B cell (primary cell): ENCODE results near the gene MED25. TPM values are rescaled to one million over a fixed set of nuclear protein-coding genes. Genes with fewer than 3 reads are reported as not detected.

ENCODE experiments used
- ATAC-seq: fragments of 200-7000 bp; cut with Tn5 transposase; one replicate; pipeline ENCODE4 v1.10.0; 2021; ENCODE audit warnings: low read depth, mild to moderate bottlenecking, moderate number of reproducible peaks, moderate library complexity
- CTCF ChIA-PET: fragments of 350-600 bp; sonication (Branson Sonifier 250); formaldehyde crosslinking; loops from one replicate; lab custom pipeline; 2021; ENCODE audit warnings: antibody characterized with exemption, inconsistent platforms; lab: Charles Lee
- POLR2A ChIA-PET: fragments of 350-600 bp; sonication (Branson Sonifier 250); formaldehyde crosslinking; loops from one replicate; lab custom pipeline; 2021; ENCODE audit warnings: antibody characterized with exemption; lab: Charles Lee
- DNase-seq: peaks from one replicate; pipeline ENCODE4 v3.0.0; 2013
- H2AFZ ChIP-seq: 2 replicates; pipeline ENCODE4 v1.6.1; 2012; ENCODE audit warnings: mild to moderate bottlenecking, low read depth, low read length; ENCODE audit not compliant: insufficient read depth, poor library complexity, severe bottlenecking
- H3K27ac ChIP-seq, 2 donors: 1 replicate in 1 of 2; 2 replicates in 1 of 2; pipeline ENCODE4 v1.5.1; 2012 to 2013; ENCODE audit warnings: low read length in 2 of 2, mild to moderate bottlenecking in 2 of 2, moderate library complexity in 1 of 2
- H3K27me3 ChIP-seq, 4 experiments: fragments of 200-600 bp in 1 of 4; sonication (generic) in 1 of 4; replicated peaks in 1 of 4; 1 replicate in 2 of 4; 2 replicates in 2 of 4; pipeline versions ENCODE4 v1.6.1 to v1.7.0; 2013 to 2016; ENCODE audit warnings: low read length in 3 of 4, mild to moderate bottlenecking in 2 of 4, mixed read lengths in 1 of 4, moderate library complexity in 1 of 4; ENCODE audit not compliant: insufficient read depth in 4 of 4, control insufficient read depth in 3 of 4; ENCODE audit errors: control extremely low read depth in 1 of 4
- H3K36me3 ChIP-seq, 2 experiments: replicated peaks in 1 of 2; 1 replicate in 1 of 2; 2 replicates in 1 of 2; pipeline versions ENCODE4 v1.6.1 to v1.7.1; 2013; ENCODE audit warnings: low read length in 1 of 2; ENCODE audit not compliant: insufficient read depth in 2 of 2, control insufficient read depth in 1 of 2; ENCODE audit errors: control extremely low read depth in 1 of 2, extremely low read depth in 1 of 2
- H3K4me1 ChIP-seq, 2 donors: fragments of 200-600 bp in 1 of 2; sonication (generic) in 1 of 2; 1 replicate in 1 of 2; 2 replicates in 1 of 2; pipeline versions ENCODE4 v1.5.1 to v1.6.1; 2013 to 2017; ENCODE audit warnings: low read length in 2 of 2; ENCODE audit not compliant: control insufficient read depth in 2 of 2, insufficient read depth in 2 of 2
- H3K4me2 ChIP-seq: replicated peaks from 2 replicates; pipeline ENCODE3; 2012; ENCODE audit warnings: mild to moderate bottlenecking, low read depth, low read length; ENCODE audit not compliant: poor library complexity, severe bottlenecking
- H3K4me3 ChIP-seq, 5 experiments: fragments of 200-600 bp in 1 of 5; sonication (generic) in 1 of 5; 1 replicate in 3 of 5; 2 replicates in 2 of 5; pipeline versions ENCODE4 v1.5.1 to v1.7.0; 2011 to 2016; ENCODE audit warnings: low read length in 4 of 5, mild to moderate bottlenecking in 4 of 5, low read depth in 2 of 5, control low read depth in 1 of 5, moderate library complexity in 1 of 5; ENCODE audit not compliant: insufficient read depth in 1 of 5; ENCODE audit errors: control extremely low read depth in 1 of 5, extremely low read depth in 1 of 5
- H3K79me2 ChIP-seq: fragments of 200-600 bp; sonication (generic); one replicate; pipeline ENCODE4 v1.6.0; 2016; ENCODE audit warnings: low read length; ENCODE audit not compliant: control insufficient read depth, insufficient read depth
- H3K9ac ChIP-seq: fragments of 200-600 bp; sonication (generic); 2 replicates; pipeline ENCODE4 v1.6.1; 2017; ENCODE audit warnings: mild to moderate bottlenecking, low read length, moderate library complexity
- H3K9me3 ChIP-seq, 3 donors: one replicate each; pipeline versions ENCODE4 v1.6.1 to v1.7.1; 2013; ENCODE audit warnings: low read length in 2 of 3; ENCODE audit not compliant: control insufficient read depth in 2 of 3, insufficient read depth in 1 of 3; ENCODE audit errors: control extremely low read depth in 1 of 3
- H4K20me1 ChIP-seq: 2 replicates; pipeline ENCODE4 v1.6.0; 2012; ENCODE audit warnings: mild to moderate bottlenecking, low read length; ENCODE audit not compliant: insufficient read depth, control insufficient read depth, poor library complexity, severe bottlenecking
- H3K27ac Mint-ChIP-seq: one replicate; pipeline ENCODE4 v1.8.0; 2021; ENCODE audit warnings: mixed read lengths
- H3K27me3 Mint-ChIP-seq: one replicate; pipeline ENCODE4 v1.8.0; 2021; ENCODE audit warnings: mixed read lengths
- H3K4me1 Mint-ChIP-seq: one replicate; pipeline ENCODE4 v1.8.0; 2021; ENCODE audit warnings: mixed read lengths
- H3K4me3 Mint-ChIP-seq: one replicate; pipeline ENCODE4 v1.8.0; 2021; ENCODE audit warnings: mixed read lengths
- H3K9me3 Mint-ChIP-seq: one replicate; pipeline ENCODE4 v1.8.0; 2022; ENCODE audit warnings: mixed read lengths; ENCODE audit not compliant: insufficient read depth
- EZH2 ChIP-seq: IDR thresholded peaks from 2 replicates; pipeline ENCODE4 v1.6.1; 2012; ENCODE audit warnings: borderline replicate concordance, low read depth, mild to moderate bottlenecking, moderate library complexity, low read length; ENCODE audit not compliant: insufficient read depth, poor library complexity, severe bottlenecking
- WGBS: methylation state at CpG from one replicate; pipeline ENCODE4 v1.1.5; 2013; ENCODE audit warnings: missing lambda C conversion rate; ENCODE audit not compliant: insufficient coverage; 5-methylcytosine and 5-hydroxymethylcytosine counted together
- intact Hi-C: fragments of 100-400 bp; cut with micrococcal nuclease; formaldehyde crosslinking; loops from one replicate; pipeline ENCODE4 v1.10.0; 2022
- polyA plus RNA-seq: library from polyadenylated mRNA; depleted of rRNA; stranded (reverse); fragments of >200 nt; gene quantifications from 2 replicates; pipeline ENCODE4 v1.2.3, GENCODE V29; 2012
- total RNA-seq, 2 donors: library from RNA; stranded (reverse); fragments of 120-200 nt in 1 of 2; gene quantifications; 1 replicate in 1 of 2; 2 replicates in 1 of 2; pipeline versions ENCODE4 v1.2.3 to v1.2.4, GENCODE V29; 2013 to 2022
- TF ChIP-seq, protein P1 (sequence below): fragments of 200-600 bp; IDR thresholded peaks from one replicate; pipeline ENCODE4 v1.8.0; 2022; ENCODE audit warnings: antibody characterized with exemption, mild to moderate bottlenecking

The MED25 gene
- total and polyA plus RNA-seq, 2 donors (not counting 1 experiment from before 2014, with no cell fraction given) = 93.0 to 126 TPM

DNA sequence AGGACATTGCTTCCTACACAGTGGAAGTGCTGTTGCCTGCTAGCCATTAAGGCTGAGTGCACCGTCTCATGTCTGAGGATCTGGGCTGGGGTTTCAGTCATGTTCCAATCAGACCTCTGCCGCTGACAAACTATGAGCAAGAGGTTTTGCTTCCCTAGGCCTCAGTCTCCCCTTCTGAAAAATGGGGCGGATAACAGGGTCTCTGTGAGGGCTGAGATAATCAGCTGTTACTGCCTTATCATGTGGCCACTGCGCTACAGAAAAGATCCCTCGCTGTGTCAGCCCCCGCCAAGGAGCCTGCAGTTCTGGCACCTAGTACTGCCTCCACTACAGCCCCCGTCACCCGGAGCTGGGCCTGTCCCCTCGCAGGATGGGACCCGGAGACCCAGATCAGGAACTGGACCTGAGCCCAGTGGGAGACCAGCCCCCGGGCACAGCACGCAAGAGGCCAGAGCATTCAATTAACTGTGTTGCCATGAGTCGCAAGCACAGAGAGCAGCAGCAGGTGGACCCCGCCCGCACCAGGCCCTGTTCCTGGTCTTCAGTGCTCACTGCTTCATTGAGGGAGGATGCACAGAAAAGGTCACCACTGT lies 52.3 kb downstream of the MED25 start:
- Histone ChIP-seq H3K27me3 (no peaks in the 10 kb centered on the region), H3K79me2 (peaks cover 33% of the 10 kb centered on the region), H4K20me1 (peaks cover 9% of the 10 kb centered on the region), H3K4me2 (peak overlapping the region; percentile 82), H3K27ac (peak overlapping the region; percentile 97 to 98), H3K9ac (peak overlapping the region; percentile 68), H2AFZ (peak overlapping the region; percentile 82), H3K36me3 (peaks cover 0 to 3% of the 10 kb centered on the region in 2 experiments), H3K9me3 (peaks cover 0 to 20% (median 0%) of the 10 kb centered on the region in 3 donors), H3K4me3 (peak overlapping the region; percentile 42 to 74 (median 69)), H3K4me1 (peaks cover 31 to 48% of the 10 kb centered on the region in 2 donors)
- ATAC-seq = no peak
- H3K4me3 Mint-ChIP-seq = peak overlapping the region; percentile 45
- ChIA-PET POLR2A (interaction anchor here (0.6 to 5.0 kb wide), 6 partner anchors 19 to 62 kb away, joined by 3 to 40 read pairs (median 4); partner anchors contain the start of genes ATF5, FUZ, NUP62 and PTOV1), CTCF (interaction anchor here (1.3 kb wide), 1 partner anchor 57 kb away, joined by 7 read pairs; the partner anchor contains the start of gene FUZ)
- H3K9me3 Mint-ChIP-seq = no peaks in the 10 kb centered on the region
- 90% methylated on average over 15 of the region's 15 CpGs for WGBS
- H3K27ac Mint-ChIP-seq = peak overlapping the region; percentile 77
- H3K4me1 Mint-ChIP-seq = peaks cover 40% of the 10 kb centered on the region
- no peaks in the 10 kb centered on the region for H3K27me3 Mint-ChIP-seq
- intact Hi-C loops = no loop called here
- TF ChIP-seq, protein P1, sequence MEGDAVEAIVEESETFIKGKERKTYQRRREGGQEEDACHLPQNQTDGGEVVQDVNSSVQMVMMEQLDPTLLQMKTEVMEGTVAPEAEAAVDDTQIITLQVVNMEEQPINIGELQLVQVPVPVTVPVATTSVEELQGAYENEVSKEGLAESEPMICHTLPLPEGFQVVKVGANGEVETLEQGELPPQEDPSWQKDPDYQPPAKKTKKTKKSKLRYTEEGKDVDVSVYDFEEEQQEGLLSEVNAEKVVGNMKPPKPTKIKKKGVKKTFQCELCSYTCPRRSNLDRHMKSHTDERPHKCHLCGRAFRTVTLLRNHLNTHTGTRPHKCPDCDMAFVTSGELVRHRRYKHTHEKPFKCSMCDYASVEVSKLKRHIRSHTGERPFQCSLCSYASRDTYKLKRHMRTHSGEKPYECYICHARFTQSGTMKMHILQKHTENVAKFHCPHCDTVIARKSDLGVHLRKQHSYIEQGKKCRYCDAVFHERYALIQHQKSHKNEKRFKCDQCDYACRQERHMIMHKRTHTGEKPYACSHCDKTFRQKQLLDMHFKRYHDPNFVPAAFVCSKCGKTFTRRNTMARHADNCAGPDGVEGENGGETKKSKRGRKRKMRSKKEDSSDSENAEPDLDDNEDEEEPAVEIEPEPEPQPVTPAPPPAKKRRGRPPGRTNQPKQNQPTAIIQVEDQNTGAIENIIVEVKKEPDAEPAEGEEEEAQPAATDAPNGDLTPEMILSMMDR = no peak
- TF ChIP-seq EZH2 = no peak
- no peak for DNase-seq

DNA sequence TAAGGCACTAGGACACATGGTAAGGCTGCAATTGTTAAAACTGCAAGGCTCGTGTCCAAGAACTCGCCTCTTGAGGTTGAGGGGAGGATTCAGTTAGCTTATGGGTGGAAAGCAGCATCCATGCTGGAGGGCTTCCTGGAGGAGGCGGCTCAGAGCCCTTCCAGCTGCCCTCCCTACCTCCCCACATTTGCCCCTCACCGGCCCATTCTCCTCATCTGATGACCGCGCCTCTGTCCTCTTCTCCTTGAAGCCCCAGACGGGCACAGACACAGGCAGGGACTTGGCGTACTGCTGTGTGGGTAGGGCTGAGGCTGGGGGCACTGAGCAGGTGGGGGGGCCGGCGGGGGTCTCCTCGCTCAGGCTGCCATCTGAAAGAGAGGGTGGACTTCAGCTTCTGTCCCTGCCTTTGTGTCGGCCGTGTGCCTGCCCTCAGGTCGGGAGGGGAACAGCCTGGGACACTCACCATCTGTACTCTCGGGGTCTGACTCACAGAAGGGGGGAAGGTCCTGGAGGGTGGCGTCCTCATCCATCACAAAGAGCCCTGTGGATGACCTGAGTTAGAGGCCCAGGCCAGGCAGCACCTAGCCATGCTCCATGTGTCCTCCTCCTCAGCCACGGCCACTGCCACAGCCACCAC lies 53.4 kb downstream of the MED25 start:
- H3K27me3 Mint-ChIP-seq = no peaks in the 10 kb centered on the region
- Histone ChIP-seq H3K9ac (no peak overlapping the region), H3K79me2 (peaks cover 33% of the 10 kb centered on the region), H4K20me1 (peaks cover under 1% of the 10 kb centered on the region), H3K27me3 (no peaks in the 10 kb centered on the region), H3K4me2 (no peak overlapping the region), H3K27ac (no peak overlapping the region), H2AFZ (no peak overlapping the region), H3K4me3 (no peak overlapping the region), H3K36me3 (peaks cover 0 to 3% of the 10 kb centered on the region in 2 experiments), H3K9me3 (peaks cover 0 to 20% (median 0%) of the 10 kb centered on the region in 3 donors), H3K4me1 (peaks cover 31 to 43% of the 10 kb centered on the region in 2 donors)
- DNase-seq (no peak), ATAC-seq (no peak)
- peak overlapping the region; percentile 57 for H3K27ac Mint-ChIP-seq
- H3K4me1 Mint-ChIP-seq = peaks cover 36% of the 10 kb centered on the region
- TF ChIP-seq, protein P1 = no peak
- TF ChIP-seq EZH2 = no peak
- H3K4me3 Mint-ChIP-seq = peak overlapping the region; percentile 62
- WGBS = 93% methylated on average over 12 of the region's 17 CpGs
- ChIA-PET POLR2A (interaction anchor here (0.6 to 5.0 kb wide), 2 partner anchors 20 to 57 kb away, joined by 3 to 40 read pairs; partner anchors contain the start of gene PTOV1), CTCF (no interaction called here)
- H3K9me3 Mint-ChIP-seq = no peaks in the 10 kb centered on the region
- intact Hi-C loops = no loop called here
